ENCODE data around the gene CFAP251. TPM values are rescaled to one million over a fixed set of nuclear protein-coding genes. Genes with fewer than 3 reads are reported as not detected.
"Not testable (repeated sequence)": the region's sequence is repeated elsewhere in the genome, so short reads cannot be mapped to it uniquely, and the experiment has no call there.

Gene CFAP251
- total RNA-seq, 1 donor from 2014 or later = 4.5 TPM

DNA sequence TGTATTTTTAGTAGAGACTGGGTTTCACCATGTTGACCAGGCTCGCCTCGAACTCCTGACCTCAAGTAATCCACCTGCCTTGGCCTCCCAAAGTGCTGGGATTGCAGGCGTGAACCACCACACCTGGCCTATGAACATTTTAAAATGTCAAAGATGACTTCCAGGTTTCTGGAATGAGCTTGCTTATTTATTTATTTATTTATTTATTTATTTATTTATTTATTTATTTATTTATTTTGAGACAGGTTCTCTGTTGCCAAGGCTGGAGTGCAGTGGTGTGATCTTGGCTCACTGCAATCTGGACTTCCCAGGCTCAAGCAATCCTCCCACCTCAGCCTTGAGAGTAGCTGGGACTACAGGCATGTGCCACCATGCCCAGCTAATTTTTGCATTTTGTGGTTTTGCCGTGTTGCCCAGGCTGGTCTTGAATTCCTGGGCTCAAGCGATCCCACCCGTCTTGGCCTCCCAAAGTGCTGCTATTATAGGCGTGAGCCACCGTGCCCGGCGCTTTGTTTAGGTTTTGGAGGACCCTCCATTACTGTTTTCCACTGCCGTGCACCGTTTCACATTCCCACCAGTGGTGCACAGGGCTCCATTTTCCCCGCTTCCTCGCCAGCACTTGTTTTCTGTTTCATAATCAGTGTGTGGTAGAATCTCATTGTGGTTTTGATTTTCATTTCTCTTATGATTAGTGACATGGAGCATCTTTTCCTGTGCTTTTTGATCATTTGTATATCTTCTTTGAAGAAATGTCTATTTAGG is 6.4 kb upstream of the CFAP251 start:
- DNase-seq = no peak

DNA sequence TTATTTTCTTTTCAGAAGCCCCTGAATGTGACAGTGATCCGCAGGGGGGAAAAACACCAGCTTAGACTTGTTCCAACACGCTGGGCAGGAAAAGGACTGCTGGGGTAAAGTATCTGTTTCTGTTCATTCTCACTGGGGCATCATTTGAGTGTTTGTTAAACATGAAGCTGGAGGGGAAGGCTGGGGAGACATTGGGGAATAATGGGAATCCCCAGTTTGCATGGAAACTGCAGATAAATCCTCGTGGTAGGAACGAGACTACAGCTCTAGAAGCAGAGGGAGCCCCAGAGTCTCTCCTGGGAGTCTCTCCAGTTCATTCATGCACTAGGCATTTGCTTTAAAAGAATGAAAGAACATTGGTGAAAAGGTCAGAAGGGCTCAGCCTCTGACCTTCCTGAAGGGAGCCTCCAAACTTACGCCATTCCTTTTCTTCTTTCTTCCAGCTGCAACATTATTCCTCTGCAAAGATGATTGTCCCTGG is 2.5 kb upstream of the CFAP251 start:
- no peak for DNase-seq

DNA sequence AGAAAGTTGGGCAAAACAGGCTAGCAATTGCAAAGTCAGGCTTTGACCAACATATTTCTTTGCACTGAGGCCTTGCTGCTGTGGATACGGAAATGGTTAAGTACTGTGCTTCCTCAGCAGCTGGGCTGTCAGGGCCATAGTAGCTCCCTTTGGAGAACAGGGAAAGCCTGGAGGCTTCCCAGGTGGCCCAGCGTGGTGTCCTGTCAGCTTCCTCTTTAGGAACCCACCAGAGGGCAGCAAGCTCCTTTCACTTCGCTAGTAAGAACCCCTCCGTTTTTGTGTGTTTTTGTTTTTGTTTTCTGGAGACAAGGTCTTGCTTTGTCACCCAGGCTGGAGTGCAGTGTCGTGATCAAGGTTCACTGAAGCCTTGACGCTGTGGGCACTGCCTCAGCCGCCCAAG is 1.7 kb upstream of the CFAP251 start:
- peak; percentile 25 for DNase-seq

DNA sequence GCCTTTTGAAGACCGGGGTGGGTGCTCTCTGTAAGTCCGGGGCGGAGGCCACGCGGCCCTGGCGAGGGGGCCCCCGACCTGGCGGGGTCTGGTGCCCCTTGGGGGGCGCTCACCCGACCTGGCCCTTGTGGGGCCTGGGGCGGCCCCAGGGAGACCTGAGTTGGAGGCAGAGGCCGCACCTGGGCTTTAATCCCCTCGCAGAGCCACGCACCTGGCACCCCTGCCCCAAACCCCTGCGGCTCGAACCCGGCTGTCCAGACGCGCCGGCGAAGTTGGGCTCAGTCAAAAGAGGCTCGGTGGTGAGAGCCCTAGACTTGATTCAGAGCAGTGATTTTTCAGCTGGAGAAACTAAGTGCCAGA is 267 bp downstream of the CFAP251 start:
- no peak for DNase-seq

DNA sequence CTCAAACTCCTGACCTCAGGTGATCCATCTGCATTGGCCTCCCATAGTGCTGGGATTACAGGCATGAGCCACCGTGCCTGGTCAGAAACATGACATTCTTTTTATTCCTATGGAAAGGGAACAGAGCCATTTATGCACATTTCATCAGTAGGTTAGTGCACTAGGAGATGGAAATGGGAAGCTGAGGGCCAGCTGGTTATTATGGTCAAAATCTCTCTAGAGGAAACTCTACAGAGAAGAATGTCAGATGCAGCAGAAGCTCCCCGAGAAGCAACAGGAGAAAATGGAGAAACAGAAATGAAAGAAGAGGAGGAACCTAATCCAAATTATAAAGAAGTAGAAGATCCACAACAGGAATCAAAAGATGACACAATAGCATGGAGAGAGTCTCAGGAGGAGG is 2.7 kb downstream of the CFAP251 start:
- DNase-seq = no peak

DNA sequence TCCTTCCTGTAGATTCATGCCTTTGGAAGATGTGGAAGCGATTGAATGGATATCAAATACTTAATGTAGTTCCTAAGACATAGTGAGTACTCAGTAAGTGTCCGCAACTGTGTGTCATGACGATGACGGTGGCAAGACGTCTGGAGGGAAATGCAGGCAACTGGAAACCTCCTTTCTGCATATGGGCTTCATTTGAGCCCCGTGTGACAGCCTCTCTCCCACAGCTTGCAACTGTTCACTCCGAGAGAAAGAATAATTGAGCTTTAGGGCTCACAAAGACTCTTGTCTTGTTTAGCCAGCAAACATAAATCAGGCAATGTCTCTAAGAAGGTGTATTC is 6.9 kb downstream of the CFAP251 start:
- DNase-seq = peak; percentile 62

DNA sequence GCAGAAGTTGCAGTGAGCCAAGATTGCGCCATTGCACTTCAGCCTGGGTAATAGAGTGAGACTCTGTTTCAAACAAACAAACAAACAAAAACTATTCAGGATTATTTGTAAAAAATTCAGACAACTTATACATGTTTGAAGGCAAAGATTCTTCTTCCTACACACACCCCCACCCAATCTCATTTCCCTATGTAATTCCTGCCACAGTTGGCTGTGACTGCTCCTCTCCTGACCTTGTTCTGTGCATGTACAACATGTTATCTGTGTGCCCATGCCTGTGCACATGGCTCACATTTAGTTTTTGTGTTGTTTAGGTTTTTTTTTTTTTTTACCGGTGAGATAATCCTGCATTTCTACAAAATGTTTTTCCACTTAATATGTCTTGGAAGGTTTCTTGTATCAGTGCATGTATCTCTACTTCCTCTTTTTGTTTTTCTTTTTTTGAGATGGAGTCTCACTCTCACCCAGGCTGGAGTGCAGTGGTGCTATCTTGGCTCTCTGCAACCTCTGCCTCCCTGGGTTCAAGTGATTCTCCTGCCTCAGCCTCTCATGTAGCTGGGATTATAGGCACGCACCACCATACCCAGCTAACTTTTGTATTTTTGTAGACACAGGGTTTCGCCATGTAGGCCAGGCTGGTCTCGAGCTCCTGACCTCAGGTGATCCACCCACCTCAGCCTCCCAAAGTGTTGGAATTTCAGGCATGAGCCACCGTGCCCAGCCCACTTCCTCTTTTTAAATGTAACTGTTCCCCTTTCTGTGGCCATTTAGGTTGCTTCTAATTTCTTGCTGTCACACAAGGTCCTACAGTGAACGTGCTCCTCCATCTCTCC is 8.7 kb downstream of the CFAP251 start:
- no peak for DNase-seq

DNA sequence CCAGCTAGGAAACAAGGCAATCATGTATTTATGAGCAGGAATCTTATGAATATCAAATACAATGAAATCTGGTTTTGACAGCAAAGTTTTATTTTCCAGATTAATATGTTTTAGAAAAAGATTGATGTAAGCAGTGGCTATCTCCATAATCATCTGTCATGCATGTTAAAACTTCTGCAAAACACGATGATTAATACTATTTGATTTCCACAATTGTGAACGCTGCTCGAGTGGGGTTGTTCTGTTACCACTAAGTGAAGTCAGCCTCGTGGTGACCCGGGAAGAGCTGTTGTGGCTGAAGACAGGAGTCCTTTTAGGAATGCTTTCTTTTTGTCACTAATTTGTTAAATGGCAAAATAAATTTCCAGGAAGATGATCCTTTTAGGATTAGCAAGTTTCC is 9.4 kb downstream of the CFAP251 start:
- no peak for DNase-seq

DNA sequence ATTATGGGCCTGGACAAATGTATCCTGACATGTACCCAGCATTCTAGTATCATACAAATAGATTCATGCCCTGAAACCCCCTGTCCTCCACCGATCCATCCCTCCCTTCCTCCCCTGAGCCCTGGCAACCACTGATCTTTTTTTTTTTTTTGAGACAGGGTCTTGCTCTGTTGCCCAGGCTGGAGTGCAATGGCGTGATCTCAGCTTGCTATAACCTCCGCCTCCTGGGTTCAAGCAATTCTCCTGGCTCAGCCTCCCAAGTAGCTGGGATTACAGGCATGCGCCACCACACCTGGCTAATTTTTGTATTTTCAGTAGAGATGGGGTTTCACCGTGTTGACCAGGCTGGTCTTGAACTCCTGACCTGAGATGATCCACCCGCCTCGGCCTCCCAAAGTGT is 11.2 kb downstream of the CFAP251 start:
- not testable (repeated sequence) for DNase-seq

DNA sequence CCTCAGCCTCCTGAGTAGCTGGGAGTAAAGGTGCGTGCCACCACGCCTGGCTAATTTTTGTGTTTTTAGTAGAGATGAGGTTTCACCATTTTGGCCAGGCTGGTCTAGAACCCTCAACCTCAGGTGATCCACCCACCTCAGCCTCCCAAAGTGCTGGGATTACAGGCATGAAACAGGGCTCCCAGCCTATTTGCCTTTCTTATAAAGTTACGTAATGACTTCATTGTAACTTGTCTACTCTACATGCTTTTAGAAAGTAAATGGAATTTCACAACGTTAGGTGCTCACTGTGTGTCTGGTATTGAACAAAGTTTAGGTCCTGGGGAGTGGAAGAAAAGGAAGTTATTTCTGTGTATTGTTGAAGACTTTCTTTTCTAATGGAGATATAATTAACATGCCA is 12.5 kb downstream of the CFAP251 start:
- no peak for DNase-seq

DNA sequence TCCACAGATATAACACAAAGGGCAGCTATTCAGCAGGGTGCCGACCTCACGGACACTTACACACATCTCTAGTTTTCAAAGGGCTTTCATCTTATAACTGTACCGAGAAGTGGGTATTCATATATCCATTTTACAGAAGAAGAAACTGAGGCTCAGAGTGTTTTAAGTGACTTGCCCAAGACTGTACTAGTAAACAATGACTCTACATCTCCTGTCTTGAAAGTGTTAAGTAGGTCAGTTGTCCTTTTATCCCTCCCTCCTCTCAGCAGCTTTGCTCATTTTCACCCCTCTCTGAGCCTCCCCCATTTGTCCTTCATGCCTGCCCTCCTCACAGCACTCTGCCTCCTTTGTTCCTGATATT is 13.8 kb downstream of the CFAP251 start:
- DNase-seq = no peak

DNA sequence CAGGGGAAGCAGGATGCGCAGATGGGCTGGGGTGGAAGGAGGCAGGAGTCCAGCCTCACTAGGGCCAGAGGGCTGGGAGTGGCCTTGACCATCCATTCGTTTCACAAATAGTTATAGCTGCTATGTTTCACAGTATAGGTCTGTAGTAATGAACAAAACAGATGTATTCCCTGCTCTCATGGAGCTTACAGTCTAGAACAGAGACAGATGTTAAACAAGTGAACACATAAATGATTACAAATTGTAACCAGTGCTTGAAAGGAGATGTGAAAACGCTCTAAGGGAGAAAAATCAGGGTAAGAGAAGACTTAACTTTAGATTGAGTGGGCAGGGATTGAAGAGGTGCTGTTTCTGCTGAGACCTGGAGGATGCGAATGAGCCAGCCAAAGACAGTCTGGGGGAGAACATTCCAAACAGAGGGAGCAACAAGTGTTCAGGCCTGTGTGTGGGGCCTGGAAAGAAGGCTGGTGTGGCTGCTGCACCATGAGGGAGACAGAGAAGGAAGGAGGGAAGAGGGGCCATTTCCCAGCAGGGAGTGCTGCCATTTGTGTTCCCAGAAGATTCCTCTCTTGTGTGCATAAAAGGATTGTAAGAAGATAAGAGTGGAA is 14.6 kb downstream of the CFAP251 start:
- no peak for DNase-seq

DNA sequence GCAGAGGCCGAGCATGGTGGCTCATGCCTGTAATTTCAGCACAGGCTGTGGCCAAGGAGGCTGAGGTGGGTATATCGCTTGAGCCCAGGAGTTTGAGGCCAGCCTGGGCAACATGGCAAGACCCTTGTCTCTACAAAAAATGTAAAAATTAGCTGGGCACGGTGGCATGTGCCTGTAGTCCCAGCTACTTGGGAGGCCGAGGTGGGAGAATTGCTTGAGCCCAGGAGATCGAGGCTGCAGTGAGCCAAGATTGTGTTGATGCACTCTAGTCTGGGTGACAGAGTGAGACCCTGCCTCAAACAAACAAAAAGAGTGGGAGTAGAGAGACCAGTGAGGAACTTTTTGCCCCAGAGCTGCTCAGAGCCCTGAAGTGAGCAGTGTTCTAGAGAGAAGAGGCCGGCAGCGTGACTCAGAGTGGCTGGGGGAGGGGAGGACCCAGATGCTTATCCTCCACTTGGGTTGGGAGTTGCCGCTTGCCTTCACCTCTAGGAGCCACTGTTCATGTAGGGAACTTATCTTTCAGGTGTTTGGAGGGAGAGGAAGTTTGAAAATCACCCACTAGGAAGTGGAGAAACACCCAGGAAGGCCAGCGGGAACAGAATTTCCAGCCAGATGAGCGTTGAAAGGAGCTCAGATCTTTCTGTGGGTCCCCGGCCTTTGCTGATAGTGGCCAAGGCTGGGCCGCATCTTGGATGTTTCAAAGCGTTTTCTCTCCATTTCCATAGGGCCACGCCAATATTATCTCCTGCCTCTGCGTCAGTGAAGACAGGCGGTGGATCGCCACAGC is 15.3 kb downstream of the CFAP251 start:
- DNase-seq = no peak

DNA sequence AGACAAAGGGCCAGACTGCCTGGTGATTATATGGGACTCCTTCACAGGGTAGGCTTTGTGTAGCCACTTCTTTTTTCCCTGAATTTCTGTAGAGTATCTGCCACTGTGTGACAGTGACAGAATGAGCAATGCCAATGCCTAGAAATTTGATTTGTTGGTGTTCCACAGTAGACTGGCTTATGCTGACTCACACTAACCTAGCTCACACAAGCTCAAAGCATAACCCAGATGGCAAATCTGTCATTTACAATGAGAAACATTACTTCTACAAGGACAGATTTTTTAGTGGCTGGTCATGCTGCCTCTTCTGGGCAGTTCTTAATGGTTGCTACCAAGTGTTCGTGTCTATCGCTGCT is 15.9 kb downstream of the CFAP251 start:
- DNase-seq = no peak

DNA sequence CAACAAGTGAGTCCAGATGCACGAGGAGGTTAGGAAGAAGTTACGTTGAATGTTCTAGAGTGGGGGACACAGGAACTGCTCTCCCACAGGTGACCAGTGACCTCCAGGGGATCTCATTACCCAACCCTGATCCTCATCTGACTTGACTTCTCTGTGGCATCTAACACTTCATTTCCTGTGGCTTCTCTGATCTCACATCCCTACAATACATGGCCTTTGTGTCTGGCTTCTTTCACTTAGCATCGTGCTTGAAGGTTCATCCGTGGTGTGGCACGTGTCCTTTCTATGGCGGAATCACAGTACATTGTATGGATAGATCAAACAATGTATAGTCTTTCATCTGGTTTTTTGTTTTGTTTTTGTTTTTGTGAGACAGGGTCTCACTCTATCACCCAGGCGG is 19.3 kb downstream of the CFAP251 start:
- no peak for DNase-seq

DNA sequence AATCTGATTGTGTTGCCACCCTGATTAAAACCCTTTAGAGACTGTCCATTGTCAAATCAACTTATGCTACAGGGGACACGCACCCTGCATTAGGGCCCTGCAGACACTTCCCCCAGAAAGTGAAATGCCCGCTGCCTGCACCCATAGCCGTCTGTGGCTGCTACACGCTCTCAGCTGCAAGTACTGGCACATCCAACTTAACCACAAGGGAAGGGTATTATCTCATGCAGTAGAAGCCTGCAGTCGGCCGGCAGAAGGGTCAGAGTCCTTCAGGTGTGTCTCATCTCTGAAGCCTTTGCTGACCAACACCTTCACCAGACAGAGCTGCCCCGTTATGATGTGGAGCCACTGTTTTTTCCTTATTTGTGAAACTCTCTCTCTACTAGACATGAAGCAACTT is 20.8 kb downstream of the CFAP251 start:
- DNase-seq = no peak

DNA sequence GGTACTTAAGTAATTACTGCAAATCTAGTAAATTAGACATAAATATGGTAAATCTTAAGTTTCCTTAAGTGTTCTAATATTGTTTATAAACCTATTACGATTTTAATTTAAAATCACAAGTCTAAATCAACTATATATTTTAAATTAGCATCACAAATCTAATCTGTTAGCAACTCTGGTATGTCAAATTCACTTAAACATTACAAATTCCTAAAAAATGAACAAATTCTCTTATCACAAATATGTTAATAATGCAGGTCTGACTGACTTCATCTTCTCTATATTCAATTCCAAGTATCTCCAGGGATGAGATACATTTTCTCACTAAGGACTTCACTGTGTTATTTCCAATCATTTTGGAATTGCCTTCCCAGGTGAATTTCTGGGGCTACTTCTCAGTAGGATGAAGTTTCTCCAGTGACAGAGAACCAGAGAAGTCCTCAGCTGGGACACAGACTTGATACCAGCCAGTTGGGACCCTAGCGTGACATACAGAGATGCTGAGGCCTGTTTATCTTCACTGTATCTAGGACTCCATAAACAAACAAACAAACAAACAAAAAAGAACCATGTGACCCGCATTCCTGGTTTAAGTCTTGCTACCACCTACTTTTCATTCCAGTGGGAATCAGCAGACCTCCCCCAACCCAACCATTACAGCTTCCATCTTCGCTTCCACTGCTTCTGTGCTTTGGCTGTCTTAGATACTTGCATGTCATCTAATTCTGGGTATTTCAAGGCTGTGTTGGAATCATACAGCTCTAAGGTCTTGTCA is 21.8 kb downstream of the CFAP251 start:
- DNase-seq = no peak

DNA sequence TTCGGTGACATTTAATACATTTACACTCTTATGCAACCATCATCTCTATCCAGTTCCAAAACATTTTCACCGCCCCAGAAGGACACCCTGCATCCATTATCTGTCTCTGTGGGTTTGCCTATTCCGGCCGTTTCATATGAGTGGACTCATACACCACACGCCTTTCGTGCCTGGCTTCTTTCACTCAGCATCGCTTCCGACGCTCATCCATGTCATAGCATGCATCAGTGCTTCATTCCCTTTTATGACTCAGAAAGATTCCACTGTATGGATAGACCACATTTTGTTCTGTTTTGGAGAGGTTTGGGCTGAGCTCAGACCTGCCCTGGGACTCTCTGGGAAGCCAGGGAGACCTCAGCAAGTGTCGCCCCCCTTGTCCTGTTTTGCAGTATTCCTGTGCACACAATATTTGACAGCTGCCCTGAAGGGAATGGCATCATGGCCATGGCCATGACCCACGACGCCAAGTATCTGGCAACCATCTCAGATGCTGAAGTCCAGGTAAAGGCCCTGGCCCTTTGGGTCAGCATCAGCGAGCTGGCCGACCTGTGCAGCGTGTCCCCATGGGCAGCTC is 23.8 kb downstream of the CFAP251 start:
- no peak for DNase-seq

DNA sequence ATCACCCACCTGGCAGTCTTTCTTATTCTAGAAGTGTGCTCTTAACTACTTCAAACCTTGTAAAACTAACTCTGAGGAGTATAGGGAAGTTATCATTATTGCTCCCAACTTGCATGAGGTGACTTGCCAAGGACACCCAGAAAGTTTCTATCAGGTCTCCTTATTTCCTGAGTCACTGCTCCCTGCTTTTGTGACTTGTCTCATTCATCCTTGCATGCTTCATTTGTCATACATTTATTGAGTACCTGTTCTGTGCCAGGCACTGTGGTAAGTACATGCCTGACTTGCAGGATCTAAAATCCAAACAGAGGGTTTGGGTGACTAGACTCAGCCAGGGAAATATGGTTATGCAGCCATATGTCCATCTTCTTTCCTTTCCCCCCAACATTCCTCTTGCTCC is 25.5 kb downstream of the CFAP251 start:
- no peak for DNase-seq

DNA sequence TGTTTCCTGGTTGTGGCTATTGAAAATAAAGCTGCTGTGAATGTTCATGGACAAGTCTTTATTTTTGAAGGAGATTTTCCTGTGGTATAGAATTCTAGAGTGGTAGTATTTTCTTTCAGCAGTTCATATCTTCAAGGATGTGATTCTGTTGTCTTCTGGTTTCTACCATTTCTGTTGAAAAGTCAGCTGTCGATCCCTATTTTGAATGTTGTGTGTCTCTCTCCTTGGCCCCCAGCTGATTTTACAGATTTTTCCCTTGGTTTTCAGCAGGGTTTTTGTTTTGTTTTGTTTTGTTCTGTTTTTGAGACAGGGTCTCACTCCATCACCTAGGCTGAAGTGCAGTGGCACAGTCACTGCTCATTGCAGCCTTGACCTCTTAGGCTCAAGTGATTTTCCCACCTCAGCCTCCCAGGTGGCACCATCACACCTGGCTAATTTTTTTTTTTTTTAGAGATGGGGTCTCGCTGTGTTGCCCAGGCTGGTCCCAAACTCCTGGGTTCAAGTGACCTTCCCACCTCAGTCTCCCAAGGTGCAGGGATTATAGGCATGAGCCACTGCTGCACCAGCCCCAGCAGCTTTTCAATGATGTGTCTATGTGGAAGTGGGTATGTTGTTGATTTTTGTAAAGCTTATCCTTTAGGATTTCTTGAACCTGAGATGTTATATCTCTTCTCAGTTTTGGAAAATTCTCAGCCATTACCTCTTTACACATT is 28.1 kb downstream of the CFAP251 start:
- DNase-seq = no peak

DNA sequence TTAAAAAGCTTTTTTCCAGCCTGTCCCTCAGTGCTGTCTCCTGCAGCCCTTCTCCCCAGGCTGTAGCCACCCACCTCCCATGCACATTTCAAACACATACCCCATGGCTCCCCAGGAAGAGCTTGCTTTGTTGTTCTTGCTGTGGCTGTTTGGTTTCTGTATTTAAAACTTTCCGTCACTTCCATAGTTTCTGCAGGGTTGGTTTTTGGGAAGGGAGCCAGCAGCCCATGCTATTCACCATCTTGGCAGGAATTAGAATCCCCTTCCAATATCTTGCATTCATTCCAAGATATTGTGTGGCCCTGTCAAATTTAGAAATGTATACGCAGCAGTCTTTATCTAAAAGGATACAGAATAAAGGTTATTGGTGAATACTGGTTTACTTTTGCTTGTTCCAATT is 29.6 kb downstream of the CFAP251 start:
- no peak for DNase-seq

Measured in tongue (tissue), 2 donors.